MV-4-11 (cell line): ENCODE data around the gene PTGDS.
A peak's percentile ranks its signal among the peaks of the same experiment; 100 is the strongest.
"Not testable (repeated sequence)": the region's sequence is repeated elsewhere in the genome, so short reads cannot be mapped to it uniquely, and the experiment has no call there.

Experiments
- DNase-seq: peaks from one replicate; lab custom pipeline; 2025; lab: John Stamatoyannopoulos, UW

Gene PTGDS

DNA sequence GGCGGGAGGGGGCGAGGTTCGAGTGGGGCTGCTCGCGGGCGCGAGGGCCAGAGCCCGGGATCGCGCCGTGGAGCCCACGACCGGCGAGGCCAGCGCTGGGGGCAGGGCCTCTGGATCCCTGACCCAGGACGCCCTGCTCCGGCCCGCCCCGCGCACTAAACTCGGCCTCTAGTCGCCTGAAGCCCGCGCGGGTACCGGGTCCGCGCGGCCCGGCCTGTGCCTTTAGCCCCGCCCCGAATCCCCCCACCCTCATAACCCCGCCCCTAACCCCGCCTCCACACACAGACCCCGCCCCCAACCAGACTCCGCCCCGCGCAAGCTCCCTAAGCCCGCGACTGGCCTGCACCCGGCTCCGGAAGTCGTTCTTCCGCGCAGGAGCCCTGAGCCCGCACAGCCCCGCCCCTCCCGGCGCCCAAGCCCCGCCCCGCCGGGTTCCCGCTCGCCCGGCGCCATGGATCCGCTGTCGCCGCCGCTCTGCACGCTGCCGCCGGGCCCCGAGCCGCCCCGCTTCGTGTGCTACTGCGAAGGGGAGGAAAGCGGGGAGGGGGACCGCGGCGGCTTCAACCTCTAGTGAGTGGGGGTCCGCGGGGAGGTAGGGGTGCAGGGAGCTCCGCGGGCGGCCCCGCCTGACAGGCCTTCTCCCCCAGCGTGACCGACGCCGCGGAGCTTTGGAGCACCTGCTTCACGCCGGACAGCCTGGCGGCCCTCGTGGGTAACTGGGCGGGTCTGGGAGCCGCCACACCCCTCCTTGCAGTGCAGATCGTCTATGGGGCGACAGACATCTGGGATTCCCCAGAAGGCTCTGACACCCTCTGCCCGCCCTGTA lies 14.9 kb downstream of the PTGDS start, which contains the start of gene PAXX:
Gene PAXX, plus strand, starts transcription at position 430 of the 826 bp plus-strand sequence. Its CDS starts 22 bp downstream, at position 452.
- DNase-seq = peak; percentile 80

DNA sequence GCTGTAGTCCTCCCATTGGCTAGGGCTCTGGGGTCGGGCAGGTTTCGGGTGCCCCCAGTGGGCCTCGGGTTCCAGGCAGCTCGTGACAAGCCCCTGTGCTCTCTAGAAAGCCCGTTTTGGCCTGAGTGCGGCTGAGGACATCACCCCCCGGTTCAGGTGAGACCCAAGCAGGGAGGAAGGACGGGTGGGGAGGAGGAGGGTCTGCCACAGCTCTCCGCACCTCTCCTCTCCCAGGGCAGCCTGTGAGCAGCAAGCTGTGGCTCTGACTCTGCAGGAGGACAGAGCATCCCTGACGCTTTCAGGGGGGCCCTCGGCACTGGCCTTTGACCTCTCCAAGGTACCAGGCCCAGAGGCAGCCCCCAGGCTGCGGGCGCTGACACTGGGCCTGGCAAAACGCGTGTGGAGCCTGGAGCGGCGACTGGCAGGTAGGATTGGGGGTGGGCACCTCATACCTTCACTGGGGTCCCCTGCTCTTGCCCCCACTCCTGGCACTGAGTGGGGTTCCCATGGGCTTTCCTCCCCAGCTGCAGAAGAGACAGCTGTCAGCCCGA lies 15.6 kb downstream of the PTGDS start:
- no peak for DNase-seq

DNA sequence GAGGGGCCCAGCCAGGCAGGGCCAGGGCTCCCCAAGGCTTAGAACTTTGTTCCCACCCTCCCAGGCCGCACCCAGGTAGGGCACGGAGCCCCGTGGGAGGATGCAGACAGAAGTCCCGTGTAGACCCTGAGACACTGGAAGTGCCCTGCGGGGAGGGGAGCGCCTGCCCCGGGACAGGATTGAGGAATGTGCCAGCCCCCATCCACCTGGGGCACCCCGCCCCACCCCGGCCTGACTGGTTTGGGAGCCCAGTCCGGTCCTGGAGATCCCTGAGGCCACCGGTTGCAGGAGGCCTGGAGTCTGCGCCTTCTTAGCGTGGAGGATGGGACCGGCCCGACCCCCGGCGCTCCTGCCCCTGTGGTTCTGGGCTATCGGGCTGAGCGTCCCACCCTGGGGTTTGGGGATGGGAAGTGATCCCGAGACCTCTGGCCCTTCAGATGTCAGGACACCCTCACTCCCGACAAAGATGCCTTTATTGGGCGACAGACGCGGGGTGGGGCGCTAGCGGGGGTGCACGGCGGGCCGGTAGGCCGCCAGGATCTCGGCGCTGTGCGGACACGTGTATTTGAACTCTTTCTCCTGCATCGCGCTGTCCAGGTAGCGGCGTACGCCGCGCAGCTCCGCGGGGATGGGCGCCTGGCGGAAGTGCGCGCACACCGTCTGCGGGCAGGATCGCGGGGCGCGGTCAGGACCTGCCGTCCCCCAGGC lies 17.0 kb downstream of the PTGDS start:
- DNase-seq = no peak

DNA sequence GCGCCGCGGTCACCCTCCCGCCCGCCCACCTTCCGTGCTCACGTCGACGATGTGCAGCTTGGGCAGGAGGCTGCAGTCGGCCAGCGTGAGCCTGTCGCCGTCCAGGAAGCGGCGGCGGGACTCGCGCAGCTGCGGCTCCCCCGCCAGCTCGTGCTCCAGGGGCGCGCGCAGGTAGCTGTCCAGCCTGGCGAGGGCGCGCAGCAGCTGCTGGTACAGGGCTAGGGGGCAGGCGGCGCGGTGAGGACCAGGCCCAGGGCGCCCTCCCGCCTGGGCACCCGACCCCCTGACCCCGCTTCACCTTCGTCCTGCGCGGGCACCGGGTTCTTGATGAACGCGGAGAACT lies 17.6 kb downstream of the PTGDS start:
- no peak for DNase-seq

DNA sequence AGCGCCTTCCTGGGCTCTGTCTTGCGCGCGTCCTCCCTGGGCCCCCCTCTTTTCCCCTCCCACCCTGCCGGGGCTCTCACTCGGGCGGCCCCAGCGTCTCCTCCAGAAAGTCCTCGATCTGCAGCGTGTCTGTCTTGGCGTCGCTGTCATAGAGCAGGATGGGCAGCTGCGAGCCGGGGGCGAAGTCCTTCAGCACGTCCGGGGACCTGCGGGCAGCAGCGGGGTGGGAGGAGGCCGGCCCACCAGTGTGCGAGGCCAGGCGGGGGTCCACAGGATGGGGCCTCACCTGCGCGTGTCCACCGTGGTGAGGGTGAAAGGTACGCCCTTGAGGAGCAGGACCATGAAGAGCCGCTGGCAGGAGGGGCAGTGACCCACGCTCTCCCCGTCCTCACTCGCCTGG lies 18.1 kb downstream of the PTGDS start:
- DNase-seq = no peak

DNA sequence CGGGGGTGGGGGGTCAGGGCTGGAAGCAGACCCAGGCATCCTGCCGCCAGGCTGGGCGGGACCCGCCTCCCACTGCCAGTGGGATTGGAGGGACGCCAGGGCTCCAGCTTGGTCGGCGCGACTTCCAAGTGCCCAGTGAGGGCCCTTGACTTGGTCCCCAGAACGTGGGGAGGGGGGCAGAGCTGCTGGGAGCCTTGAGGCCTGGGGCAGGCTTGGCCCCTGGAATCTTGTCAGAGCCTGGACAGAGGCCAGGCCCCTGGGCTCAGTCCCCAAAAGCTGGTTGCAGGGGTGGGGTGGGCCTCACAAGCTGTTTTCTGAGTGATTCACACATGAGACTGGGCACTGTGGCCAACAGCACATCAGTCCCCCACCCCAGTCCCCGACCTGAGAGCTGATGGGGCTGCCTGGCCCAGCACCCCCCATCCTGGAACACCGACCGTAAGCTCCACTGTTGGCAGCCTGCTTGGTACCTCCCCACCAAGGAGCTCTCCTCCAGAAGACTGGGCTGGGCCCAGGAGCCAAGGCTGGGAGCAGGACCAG lies 18.5 kb downstream of the PTGDS start:
- no peak for DNase-seq

DNA sequence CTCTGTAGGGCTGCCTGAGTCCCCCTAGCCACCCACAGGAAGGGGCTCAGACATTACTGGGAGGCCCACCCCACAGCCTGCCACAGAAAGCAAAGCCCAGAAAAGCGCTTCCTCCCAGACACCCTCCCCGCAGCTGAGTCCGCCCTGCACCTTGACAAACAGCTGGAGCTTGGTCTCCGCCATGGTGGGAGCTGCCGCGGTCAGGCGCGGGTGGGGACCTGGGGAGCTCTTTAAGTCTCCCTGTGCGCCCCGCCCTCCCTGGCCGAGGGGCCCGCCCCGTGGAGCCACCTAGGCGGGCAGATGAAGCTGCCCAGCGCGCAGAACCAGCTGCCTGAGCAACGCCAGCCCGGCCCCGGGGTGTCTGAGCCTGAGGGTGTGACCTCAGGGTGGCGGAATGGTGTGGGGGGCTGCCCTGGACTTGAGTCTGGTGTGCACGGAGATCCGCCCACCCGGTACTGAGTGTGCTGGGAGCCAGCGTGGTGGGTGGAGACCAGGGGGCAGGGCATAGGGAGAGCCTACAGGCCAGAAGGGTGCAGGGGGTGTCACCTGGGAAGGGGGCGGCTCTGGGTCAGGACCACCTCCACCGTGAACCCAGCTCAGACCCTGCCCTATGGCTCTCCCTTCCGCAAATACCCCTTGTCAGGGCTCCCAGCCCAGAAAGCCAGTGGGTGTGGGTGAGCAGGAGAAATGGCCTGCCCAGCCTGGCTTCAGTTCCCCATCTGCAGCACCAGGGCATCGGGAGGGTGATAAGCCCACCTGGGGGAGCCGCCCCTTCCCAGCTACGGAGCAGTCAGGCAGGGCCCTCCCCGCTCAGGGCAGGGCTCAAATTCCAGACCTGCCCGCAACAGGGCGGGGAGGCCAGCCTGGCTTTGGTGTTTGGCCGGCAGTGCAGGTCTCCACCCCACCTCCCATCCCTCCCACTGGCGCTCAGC lies 19.3 kb downstream of the PTGDS start, which contains the start of gene CLIC3:
Gene CLIC3, minus strand, starts transcription at position 208 of the 932 bp plus-strand sequence. Its CDS starts 25 bp downstream, at position 183.
- DNase-seq = peak; percentile 51

DNA sequence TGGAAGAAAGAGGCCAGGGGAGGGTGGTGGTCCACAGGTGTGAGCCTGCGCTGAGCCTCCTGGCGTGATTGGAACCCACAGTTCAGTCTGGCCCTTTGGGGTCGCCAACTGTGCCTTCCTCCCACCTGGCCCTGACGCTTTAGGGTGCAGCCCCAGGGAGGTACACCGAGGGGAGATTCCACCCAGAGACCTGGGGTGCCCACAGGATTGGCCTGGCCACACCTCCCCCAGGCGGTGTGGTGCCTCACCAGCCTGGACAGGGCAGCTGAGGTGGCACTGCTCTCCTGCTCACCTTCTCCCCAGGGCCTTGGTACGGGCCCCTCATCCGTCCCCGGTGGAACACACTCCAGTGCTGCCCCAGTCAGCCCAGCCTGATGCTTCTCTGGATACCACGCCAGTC lies 20.1 kb downstream of the PTGDS start:
- DNase-seq = no peak

DNA sequence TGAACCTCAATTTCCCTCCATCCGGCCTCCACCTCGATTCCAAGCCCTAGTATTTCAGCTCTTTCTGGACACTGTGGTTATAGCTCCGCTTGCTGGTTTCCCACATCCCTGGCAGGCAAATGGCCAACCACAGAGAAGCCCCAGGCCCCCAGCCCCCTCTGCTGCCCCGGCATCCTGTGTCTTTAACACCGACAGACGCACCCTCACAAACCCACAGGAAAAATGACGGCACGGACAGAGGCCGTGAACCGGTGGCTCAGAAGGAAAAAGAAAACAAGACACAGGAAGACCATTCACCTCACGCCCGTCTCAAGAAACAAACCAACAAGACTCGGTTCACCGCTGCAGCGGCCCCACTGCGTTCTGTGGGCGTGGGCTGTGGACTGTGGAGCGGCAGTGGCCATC lies 20.5 kb downstream of the PTGDS start:
- peak; percentile 6 for DNase-seq

DNA sequence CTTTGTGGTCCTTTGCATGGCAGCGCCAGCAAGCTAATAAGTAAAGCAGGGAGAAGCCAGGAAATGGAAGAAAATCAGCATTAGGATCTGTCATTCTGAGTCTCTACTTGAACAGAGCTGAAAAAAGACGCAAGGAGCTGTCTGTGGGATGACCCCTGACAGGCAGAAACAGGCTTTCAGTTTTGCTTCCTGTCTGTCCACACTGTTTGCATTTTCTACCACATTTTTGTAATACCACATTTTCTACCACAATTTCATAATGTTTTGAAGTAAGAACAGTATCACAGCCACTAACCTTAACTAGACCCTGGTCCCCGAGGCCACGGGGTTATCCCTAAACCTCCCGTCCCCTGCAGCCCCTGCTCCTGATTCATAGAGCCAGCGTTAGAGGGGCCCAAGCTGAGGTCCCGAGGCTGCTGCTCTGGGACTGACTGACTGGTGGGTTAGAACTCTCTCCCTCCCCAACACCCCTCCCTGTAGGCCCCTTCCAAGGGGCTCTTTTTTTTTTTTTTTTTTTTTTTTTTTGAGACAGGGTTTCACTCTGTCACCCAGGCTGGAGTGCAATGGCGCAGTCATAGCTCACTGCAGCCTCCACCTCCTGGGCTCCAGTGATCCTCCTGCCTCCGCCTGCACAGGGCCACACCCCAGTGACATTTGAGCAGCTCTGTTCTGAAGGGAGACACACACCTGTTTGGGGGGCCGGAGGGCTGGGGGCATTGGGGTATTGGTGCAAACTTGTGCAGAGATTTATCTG lies 23.1 kb downstream of the PTGDS start:
- peak; percentile 95 for DNase-seq

DNA sequence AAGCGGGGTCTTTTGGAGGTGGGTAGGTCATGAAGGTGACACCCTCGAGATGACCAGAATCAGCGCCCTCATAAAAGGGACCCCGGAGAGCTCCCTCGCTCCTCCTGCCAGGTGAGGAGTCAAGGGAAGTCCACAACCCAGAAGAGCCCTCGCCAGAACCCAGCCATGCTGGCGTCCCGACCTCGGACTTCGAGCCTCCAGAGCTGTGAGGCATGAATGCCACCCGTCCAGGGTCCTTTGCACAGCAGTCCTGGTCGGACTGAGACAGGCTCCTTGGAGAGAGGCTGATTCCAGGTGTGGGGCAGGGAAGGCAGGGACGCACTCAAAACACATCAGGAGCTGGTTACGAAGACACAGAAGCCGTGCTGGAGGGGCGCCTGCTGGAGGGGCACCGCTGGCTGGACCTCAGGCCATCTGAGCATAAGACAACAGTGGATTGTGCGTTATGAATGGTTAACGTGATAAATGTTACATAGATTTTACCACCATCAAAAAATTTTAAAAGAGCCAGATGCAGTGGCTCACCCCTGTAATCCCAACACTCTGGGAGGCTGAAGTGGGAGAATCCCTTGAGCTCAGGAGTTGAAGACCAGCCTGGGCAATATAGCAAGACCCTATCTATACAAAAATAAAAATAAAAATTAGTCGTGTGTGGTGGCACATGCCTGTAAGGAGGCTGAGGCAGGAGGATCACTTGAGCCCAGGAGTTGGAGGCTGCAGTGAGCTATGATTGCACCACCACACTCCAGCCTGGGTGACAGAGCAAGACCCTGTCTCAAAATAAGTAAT lies 24.7 kb downstream of the PTGDS start:
- no peak for DNase-seq

DNA sequence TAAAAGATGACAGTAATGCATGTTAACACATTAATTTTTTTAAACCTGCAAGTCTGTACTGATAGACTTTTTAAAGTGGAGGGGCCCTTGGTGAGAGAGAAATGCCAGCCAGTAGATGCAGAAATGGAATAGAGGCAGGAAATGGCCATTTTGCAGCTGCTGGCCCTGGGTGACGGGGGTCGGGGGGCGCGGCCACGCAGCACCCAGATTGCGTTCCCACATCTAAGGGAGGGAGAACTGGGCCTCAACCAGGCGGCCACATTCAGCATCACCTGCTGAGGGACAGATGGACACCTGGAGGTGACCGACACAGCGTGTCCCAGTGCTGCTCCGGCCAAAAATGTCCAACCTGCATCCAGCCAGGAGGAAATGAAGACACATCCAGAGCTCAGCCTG lies 25.3 kb downstream of the PTGDS start:
- no peak for DNase-seq

DNA sequence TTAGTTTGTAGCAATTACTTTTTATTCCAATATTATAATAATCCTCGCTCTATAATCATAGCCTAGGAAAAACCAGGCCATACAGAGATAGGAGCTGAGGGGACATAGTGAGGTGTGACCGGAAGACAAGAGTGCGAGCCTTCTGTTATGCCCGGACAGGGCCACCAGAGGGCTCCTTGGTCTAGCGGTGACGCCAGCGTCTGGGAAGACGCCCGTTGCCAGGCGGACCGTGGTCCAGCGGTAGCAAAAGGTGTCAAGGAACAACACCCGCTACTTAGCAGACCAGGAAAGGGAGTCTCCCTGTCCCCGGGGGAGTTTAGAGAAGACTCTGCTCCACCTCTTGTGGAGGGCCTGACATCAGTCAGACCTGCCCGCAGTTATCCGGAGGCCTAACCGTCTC lies 27.0 kb downstream of the PTGDS start:
- DNase-seq = not testable (repeated sequence)

DNA sequence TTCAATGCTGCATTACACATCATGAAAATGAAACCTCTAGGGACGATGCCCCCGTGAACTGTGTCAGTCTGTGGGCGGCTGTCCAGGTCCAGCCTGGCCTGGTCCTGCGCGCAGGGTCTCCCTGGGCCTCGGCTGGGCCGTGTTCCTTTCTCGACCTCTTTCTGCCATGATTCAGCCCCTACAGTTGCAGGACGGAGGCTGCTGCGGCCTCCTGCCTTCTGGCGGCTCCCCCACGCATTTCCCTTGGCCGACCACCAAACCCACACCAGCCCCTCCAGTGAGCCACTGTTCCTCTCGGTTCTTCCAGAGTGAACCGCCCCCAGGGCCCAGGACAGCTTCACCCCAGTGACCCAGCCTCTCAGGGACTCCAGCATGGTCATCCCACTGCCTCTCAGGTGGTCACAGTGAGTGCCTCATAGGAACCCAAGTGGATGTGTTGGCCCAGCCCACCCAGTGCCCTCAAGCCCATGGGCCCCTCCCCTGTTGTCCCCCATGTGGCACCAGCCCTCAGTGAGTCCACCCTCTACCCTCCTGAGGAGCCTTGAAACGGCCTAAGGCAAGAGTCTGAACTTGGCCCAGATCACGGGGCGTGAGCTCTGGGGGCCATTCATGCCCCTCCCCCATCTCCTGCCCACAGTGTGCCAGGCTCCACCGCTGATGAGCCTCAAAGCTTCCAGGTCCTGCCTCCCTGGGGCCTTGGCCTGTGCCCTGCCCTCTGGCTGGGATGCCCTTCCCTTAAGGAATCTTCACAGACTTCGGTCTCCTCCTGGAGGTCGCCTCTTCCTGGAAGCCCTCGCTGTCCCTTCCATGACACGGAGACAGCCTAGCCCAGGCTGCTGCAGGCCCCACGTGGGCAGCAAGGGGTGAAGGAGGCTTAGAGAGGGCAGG lies 29.1 kb downstream of the PTGDS start:
- peak; percentile 22 for DNase-seq

DNA sequence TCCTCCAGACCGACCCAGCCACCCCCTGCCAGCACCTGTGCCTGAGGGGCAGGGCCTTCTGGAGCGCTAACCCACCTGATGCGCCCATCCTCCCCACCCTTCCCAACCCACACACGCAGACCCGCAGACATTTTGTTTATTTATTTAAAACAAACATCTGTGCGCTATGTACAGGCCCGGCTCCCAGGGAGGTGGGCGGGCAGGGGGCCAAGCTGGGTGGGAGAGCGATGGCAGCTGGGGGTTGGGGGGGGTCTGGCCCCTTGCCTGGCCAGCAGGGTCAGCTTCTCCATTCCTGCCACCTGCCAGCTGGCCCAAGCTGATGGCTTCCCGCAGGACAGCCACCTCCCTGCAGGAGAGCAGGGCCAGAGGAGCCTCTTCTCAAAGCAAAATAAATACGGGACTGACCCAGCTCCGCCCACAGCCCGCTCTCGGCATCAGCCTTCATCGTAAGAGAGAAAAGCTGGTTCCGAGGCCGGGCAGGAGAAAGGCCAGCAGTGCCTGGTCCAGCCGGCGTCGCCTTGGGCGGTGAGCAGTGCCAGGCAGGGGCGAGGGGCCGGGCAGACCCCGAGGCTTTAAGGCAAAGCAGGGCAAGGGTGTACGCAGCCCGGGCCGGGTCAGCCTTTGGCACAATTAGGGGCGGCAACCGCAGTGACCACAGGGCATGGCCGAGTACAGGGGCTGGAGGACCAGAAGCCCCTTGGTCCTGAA lies 30.0 kb downstream of the PTGDS start:
- DNase-seq = no peak

DNA sequence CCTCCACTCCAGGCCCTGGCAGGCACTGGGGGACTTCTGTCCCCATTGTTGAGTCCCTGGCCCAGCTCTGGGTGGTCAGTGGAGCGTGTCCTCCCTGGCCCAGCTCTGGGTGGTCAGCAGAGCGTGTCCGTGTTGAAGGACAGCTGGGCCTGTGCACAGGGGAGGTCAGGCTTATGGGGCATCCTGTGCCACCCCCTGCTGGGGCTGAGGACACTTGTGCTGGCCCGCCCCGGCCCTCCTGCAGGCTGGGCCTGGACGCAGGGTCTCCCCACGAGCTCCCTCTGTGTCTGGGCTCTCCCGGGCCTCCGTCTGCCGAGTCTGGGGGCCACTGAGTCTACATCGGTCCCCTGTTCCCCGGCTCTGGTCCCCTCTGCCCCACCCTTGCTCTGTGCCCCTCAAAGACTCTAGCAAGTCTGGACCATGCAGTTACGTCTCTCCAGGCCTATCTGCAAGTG lies 30.5 kb downstream of the PTGDS start:
- no peak for DNase-seq

DNA sequence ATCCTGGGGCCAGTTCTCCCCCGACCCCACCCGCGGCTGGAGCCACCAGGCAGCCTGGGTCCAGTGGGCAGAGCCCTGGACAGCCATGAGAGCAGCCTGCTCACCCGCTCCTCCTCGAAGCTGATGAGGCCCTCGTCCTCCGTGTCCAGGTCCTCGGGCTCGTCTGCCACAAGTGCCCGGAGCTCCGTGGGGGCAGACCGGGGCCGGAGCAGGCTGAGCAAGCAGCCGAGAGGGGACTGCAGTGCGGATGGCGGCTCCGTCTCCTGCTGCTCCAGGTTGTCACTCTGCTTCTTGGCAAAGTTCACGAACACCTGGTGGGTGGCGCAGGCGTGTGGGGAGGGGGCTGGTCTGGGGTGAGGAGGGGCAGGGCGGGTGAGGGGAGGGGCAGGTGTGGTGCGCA lies 31.0 kb downstream of the PTGDS start:
- DNase-seq = no peak

DNA sequence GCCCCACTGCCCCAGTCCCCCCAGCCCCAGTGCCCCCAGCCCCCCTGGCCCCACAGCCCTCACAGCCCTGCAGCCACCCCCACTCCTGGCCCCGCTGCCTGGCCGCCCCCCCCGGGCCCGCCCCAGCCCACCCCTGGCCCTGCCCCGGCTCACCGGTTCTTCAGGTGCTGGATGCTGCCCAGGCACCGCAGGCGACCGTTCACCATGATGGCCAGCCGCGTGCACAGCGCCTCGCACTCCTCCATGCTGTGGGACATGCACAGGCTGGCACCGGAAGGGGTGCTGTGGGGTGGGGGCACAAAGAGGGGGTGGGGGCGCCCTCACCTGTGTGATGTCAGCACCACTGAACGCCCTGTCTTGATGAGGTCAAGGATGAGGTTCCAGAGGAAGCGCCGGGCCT lies 31.9 kb downstream of the PTGDS start:
- no peak for DNase-seq
